GM21423 (cell line): ENCODE data around the gene NAA16.
"Not testable (repeated sequence)": the region's sequence is repeated elsewhere in the genome, so short reads cannot be mapped to it uniquely, and the experiment has no call there.

Source experiments
- ATAC-seq: cut with Tn5 transposase; IDR thresholded peaks from one replicate; pipeline ENCODE4 v1.9.1; 2021; ENCODE audit warnings: mild to moderate bottlenecking, moderate library complexity; ENCODE audit not compliant: unreplicated experiment

Gene NAA16

GRCh38 chr13:41310963-41311405 lies at the start of gene NAA16:
NAA16 (plus strand) TSS chr13:41311267; CDS start chr13:41311529, 262 bp downstream.
- peak; percentile 69 for ATAC-seq

- ATAC-seq: peak; percentile 92
Observed at GRCh38 chr13:41263261-41263971, 47.7 kb upstream of the NAA16 start, which contains the start of gene MTRF1. MTRF1 (minus strand) TSS chr13:41263576; CDS start chr13:41260907, 2,669 bp downstream.

- ATAC-seq: no peak
Observed at GRCh38 chr13:41267106-41267505, 44.0 kb upstream of the NAA16 start.

GRCh38 chr13:41268764-41269163 lies 42.3 kb upstream of the NAA16 start:
- ATAC-seq: no peak

- ATAC-seq: peak; percentile 62
Observed at GRCh38 chr13:41271456-41272285, 39.4 kb upstream of the NAA16 start.

GRCh38 chr13:41273831-41274441 lies 37.1 kb upstream of the NAA16 start:
- no peak for ATAC-seq

GRCh38 chr13:41274881-41275280 lies 36.2 kb upstream of the NAA16 start:
- ATAC-seq: no peak

GRCh38 chr13:41276824-41277223 lies 34.2 kb upstream of the NAA16 start:
- ATAC-seq: no peak

GRCh38 chr13:41279156-41279555 lies 31.9 kb upstream of the NAA16 start:
- ATAC-seq: not testable (repeated sequence)

GRCh38 chr13:41282129-41282571 lies 28.9 kb upstream of the NAA16 start:
- ATAC-seq: no peak

- no peak for ATAC-seq
Observed at GRCh38 chr13:41284512-41285288, 26.4 kb upstream of the NAA16 start.

GRCh38 chr13:41286370-41286769 lies 24.7 kb upstream of the NAA16 start:
- no peak for ATAC-seq

GRCh38 chr13:41289463-41289881 lies 21.6 kb upstream of the NAA16 start:
- ATAC-seq: no peak

GRCh38 chr13:41291246-41291645 lies 19.8 kb upstream of the NAA16 start:
- ATAC-seq: no peak

GRCh38 chr13:41293272-41293671 lies 17.8 kb upstream of the NAA16 start:
- ATAC-seq: no peak

GRCh38 chr13:41294914-41295313 lies 16.2 kb upstream of the NAA16 start:
- no peak for ATAC-seq

GRCh38 chr13:41295973-41296372 lies 15.1 kb upstream of the NAA16 start:
- ATAC-seq: no peak

GRCh38 chr13:41296879-41297646 lies 14.0 kb upstream of the NAA16 start:
- ATAC-seq: no peak

GRCh38 chr13:41299316-41300094 lies 11.6 kb upstream of the NAA16 start:
- ATAC-seq: no peak
